ENCODE measurements around the gene CCDC121. TPM values are rescaled to one million over a fixed set of nuclear protein-coding genes. Genes with fewer than 3 reads are reported as not detected.

The CCDC121 gene
- 1.7 and 3.0 TPM in 2 replicates for total RNA-seq

DNA sequence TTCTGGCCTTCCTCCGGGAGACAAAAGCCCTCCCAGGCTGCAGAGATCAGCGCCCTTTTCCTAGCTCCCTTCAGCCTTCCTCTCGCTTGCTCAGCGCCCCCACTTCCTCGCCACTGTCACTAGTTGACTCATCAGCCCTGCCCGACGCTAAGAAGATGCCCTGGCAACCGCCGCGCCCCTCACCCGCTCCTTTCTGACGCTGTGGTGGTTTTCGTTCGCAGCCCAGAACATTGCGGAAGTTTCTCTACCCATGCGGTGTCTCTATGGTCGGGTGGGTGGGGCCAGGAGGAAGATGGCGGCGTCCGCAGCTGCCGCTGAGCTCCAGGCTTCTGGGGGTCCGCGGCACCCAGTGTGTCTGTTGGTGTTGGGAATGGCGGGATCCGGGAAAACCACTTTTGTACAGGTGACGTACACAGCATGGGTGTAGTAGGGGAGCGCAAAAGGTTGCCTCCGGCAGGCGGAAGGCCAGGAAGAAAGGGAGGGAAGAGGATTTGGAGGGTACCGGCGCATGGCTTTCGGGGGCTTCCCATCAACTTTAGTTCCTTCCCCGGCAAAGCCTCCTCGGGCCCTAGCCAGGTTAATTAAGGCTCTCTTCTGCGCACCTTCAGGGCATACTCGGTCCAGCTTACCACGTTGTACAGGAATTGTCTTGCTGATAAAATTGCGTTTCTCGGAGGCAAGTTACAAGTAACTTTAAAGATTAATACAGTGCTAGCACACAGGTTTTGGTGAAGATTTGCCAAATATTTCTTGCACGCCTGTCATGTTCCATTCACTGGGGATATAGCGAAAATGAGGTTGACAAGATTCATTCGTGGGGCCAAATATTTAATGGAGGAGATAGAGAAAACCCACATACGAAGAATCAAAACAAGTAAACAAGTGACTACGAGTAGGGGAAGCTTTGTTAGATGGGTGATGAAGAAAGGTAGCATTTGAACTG, at the start of gene CCDC121, which contains the start of gene GPN1:
TSS of gene CCDC121 (minus strand) at position 246 of the 943 bp plus-strand sequence. CDS start 1,213 bp downstream, outside the sequence.
TSS of gene GPN1 (plus strand) at position 284 of the 943 bp plus-strand sequence. CDS start at position 293, 9 bp downstream.

DNA sequence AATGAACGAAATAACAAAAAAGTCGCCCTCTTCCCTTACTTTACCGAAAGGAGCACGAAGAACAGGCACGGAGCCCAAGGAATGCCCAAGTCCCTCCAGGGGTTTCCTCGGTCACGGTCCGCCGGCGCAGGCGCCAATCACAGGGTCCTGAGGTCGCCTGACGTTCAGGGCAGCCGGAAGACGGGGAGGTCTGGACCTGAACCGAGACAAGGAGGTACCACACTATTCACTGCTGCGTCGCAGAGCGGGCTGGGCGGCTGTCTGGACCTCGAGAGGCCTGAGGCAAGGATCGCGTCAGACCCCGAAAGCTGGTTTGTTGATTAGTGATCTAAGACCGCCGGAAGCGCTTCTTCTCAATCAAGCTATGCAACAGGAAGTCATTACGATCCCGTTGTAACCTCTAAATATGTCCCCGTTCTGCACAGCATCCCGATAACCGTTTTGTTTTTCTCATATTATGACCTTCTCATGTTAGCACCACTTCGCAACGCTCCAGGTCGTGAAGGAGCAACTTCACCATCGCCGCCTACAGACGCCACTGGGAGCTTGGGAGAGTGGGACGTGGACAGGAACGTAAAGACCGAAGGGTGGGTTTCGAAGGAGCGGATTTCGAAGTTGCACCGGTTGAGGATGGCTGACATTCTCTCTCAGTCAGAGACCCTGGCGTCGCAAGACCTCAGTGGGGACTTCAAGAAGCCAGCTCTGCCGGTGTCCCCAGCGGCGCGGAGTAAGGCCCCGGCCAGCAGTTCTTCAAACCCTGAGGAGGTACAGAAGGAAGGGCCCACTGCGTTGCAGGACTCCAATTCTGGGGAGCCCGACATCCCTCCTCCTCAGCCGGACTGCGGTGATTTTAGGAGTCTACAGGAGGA, 34.7 kb upstream of the CCDC121 start, which contains the start of the genes SLC4A1AP and SUPT7L:
TSS of gene SLC4A1AP (plus strand) at position 605 of the 869 bp plus-strand sequence. CDS start at position 631, 26 bp downstream.
TSS of gene SUPT7L (minus strand) at position 330 of the 869 bp plus-strand sequence. CDS start 1,422 bp downstream, outside the sequence.

DNA sequence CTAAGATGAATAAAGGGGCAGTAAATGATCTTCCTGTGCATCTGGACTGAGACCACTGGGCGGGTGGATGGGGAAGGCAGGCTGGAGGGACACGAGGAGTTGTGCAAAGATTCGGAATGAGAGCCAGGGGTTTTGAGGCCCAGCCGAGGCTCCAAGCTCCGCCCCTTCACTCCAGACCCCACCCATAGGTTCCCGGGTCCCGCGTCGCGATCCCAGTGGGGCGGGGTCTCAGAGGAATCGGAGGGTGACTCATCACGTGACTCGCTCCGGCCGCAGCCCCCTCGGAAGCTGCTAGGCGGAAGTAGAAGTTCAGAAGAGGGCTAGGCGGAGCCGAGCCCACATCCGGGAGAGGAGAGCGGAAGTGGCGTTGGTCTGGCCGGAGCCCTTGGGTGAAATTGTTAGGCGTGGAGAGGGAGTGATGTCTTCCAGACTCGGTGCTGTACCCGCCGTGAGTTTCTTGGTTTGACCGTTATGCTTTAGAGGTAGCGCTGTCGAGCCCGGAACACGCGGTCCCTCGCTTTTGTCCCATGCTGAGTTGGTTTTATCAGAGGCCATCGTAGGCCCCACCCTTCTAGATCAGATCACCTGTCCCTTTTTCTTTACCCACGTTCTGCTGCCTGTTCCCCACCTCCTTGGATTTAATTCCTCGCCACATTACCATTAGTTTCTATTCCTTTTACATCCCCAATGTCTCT, 46.0 kb downstream of the CCDC121 start, which contains the start of gene ZNF512:
TSS of gene ZNF512 (plus strand) at position 348 of the 695 bp plus-strand sequence. CDS start at position 419, 71 bp downstream.

Other genes with a start within 250 kb of the CCDC121 start
- gene ZNF513, start 248.3 kb downstream of the CCDC121 start, total RNA-seq, result 5.3 and 6.6 TPM in 2 replicates
- 80.7 and 83.5 TPM in 2 replicates for gene PPM1G, start 219.4 kb downstream of the CCDC121 start, total RNA-seq
- 90.0 and 94.5 TPM in 2 replicates for gene NRBP1, start 200.4 kb downstream of the CCDC121 start, total RNA-seq
- 0.26 and 0.47 TPM in 2 replicates for gene KRTCAP3, start 186.6 kb downstream of the CCDC121 start, total RNA-seq
- gene IFT172, start 139.3 kb downstream of the CCDC121 start, total RNA-seq, result 32.3 and 51.1 TPM in 2 replicates
- gene FNDC4, start 133.8 kb downstream of the CCDC121 start, total RNA-seq, result 15.2 and 19.4 TPM in 2 replicates
- 0.16 TPM in 1 of 2 replicates, not detected in the other for gene GCKR, start 132.2 kb downstream of the CCDC121 start, total RNA-seq
- 16.1 and 16.8 TPM in 2 replicates for gene ZNF512, start 46.0 kb downstream of the CCDC121 start, total RNA-seq
- gene GPN1, start within 50 bp of the CCDC121 start, total RNA-seq, result 24.9 and 33.0 TPM in 2 replicates
- 14.2 and 22.8 TPM in 2 replicates for gene SUPT7L, start 34.6 kb upstream of the CCDC121 start, total RNA-seq
- 21.6 and 22.1 TPM in 2 replicates for gene SLC4A1AP, start 34.9 kb upstream of the CCDC121 start, total RNA-seq
- gene MRPL33, start 142.7 kb upstream of the CCDC121 start, total RNA-seq, result 30.0 and 67.8 TPM in 2 replicates

Data from bronchial smooth muscle cell (primary cell).